ENCODE measurements around the gene LARGE1. TPM values are rescaled to one million over a fixed set of nuclear protein-coding genes. Genes with fewer than 3 reads are reported as not detected.

Gene LARGE1
- total and polyA plus RNA-seq, 2 of the 4 experiments (the other 2 are of a cell fraction) = 6.2 to 12.4 TPM

GRCh38 chr22:33350491-33350890, 569.8 kb downstream of the LARGE1 start:
- Histone ChIP-seq H3K36me3 (ENCODE audit: control insufficient read depth, insufficient read depth, low read length) (no peaks in the 10 kb centered on the region; the same call in 1 of the 2 replicates), H2AK5ac (ENCODE audit: low read depth, low read length) (no peak overlapping the region), H3K18ac (ENCODE audit: low read depth, low read length) (no peak overlapping the region), H3K27ac (ENCODE audit: insufficient read depth, low read length) (no peak overlapping the region), H4K8ac (ENCODE audit: low read depth in 2 of 2, low read length in 2 of 2) (no peak overlapping the region), H3K4me1 (ENCODE audit: control insufficient read depth, insufficient read depth, low read length) (peaks cover 9% of the 10 kb centered on the region), H3K79me1 (ENCODE audit: low read depth in 1 of 2, low read length in 2 of 2) (no peaks in the 10 kb centered on the region), H3K14ac (replicated peaks; ENCODE audit: low read depth, low read length) (no peak overlapping the region), H3K4ac (ENCODE audit: low read depth, low read length) (no peak overlapping the region), H2BK120ac (ENCODE audit: low read depth, low read length) (no peak overlapping the region), H3K27me3 (ENCODE audit: control insufficient read depth, insufficient read depth, low read length) (no peaks in the 10 kb centered on the region), H4K91ac (ENCODE audit: insufficient read depth, low read depth, low read length) (no peak overlapping the region), H2AK9ac (replicated peaks; ENCODE audit: low read depth, low read length, poor library complexity) (no peak overlapping the region), H3K4me3 (ENCODE audit: insufficient read depth, low read depth, low read length) (no peak overlapping the region), H3K9me1 (ENCODE audit: insufficient read depth, low read length) (no peaks in the 10 kb centered on the region), H2BK15ac (ENCODE audit: low read depth, low read length) (no peak overlapping the region), H3K9me3 (ENCODE audit: control insufficient read depth, insufficient read depth, low read length) (no peaks in the 10 kb centered on the region), H4K20me1 (ENCODE audit: insufficient read depth, low read length) (no peaks in the 10 kb centered on the region), H3K23ac (ENCODE audit: low read depth, low read length) (no peak overlapping the region), H2AFZ (replicated peaks; ENCODE audit: low read length, poor library complexity) (no peak overlapping the region), H4K5ac (ENCODE audit: low read depth, low read length) (no peak overlapping the region), H2BK5ac (ENCODE audit: low read depth, low read length, poor library complexity, severe bottlenecking) (no peak overlapping the region), H2BK20ac (ENCODE audit: low read depth, low read length) (no peak overlapping the region), H3K4me2 (ENCODE audit: low read depth, low read length) (no peak overlapping the region), H3K9ac (ENCODE audit: low read depth, low read length) (no peak overlapping the region), H3K56ac (ENCODE audit: extremely low read depth, insufficient read depth, low read length) (no peak overlapping the region)
- no TSS peak for BruUV-seq (replicated peaks)
- TF ChIP-seq, protein P1, sequence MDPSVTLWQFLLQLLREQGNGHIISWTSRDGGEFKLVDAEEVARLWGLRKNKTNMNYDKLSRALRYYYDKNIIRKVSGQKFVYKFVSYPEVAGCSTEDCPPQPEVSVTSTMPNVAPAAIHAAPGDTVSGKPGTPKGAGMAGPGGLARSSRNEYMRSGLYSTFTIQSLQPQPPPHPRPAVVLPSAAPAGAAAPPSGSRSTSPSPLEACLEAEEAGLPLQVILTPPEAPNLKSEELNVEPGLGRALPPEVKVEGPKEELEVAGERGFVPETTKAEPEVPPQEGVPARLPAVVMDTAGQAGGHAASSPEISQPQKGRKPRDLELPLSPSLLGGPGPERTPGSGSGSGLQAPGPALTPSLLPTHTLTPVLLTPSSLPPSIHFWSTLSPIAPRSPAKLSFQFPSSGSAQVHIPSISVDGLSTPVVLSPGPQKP (IDR thresholded peaks at IDR 0.05; ENCODE audit: borderline replicate concordance, low read depth, low read length) = no peak
- TF ChIP-seq POLR2A (IDR thresholded peaks at IDR 0.05; ENCODE audit: low read depth, low read length) = no peak
- TF ChIP-seq, protein P2, sequence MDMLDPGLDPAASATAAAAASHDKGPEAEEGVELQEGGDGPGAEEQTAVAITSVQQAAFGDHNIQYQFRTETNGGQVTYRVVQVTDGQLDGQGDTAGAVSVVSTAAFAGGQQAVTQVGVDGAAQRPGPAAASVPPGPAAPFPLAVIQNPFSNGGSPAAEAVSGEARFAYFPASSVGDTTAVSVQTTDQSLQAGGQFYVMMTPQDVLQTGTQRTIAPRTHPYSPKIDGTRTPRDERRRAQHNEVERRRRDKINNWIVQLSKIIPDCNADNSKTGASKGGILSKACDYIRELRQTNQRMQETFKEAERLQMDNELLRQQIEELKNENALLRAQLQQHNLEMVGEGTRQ (IDR thresholded peaks at IDR 0.05; ENCODE audit: low read depth, low read length) = no peak
- TF ChIP-seq RCOR1 (IDR thresholded peaks at IDR 0.05; ENCODE audit: insufficient replicate concordance, low read length) = no peak
- no peak for TF ChIP-seq RFX5 (IDR thresholded peaks at IDR 0.05; ENCODE audit: low read depth, low read length)
- TF ChIP-seq BHLHE40 (IDR thresholded peaks at IDR 0.05; ENCODE audit: low read depth, low read length) = no peak
- no peak for TF ChIP-seq MAFK (IDR thresholded peaks at IDR 0.05; ENCODE audit: low read depth, low read length)
- TF ChIP-seq CTCF (conservative IDR thresholded peaks at IDR 0.05; ENCODE audit: low read depth, low read length) = no peak
- no peak for TF ChIP-seq NFE2L2 (IDR thresholded peaks at IDR 0.05; ENCODE audit: low read depth, low read length)
- TF ChIP-seq FOS (IDR thresholded peaks at IDR 0.05; ENCODE audit: low read depth, low read length) = no peak
- no peak for TF ChIP-seq MAZ (IDR thresholded peaks at IDR 0.05; ENCODE audit: borderline replicate concordance, low read depth, low read length)
- no peak for TF ChIP-seq CEBPB (IDR thresholded peaks at IDR 0.05; ENCODE audit: low read depth, low read length)
- TF ChIP-seq MXI1 (IDR thresholded peaks at IDR 0.05; ENCODE audit: borderline replicate concordance, low read depth, low read length) = no peak
- no peak for TF ChIP-seq SMC3 (IDR thresholded peaks at IDR 0.05; ENCODE audit: low read depth, low read length)
- no peak for TF ChIP-seq RAD21 (IDR thresholded peaks at IDR 0.05; ENCODE audit: low read length)
- TF ChIP-seq CHD1 (IDR thresholded peaks at IDR 0.05; ENCODE audit: low read depth, low read length) = no peak
- in situ Hi-C loops (cut with MboI; ENCODE audit: low sequenced_read_pairs) (no loop called here), dilution Hi-C loops (cut with HindIII; ENCODE audit: low sequenced_read_pairs, unreplicated experiment) (no loop called here), intact Hi-C loops (cut with micrococcal nuclease) (no loop called here)
- WGBS, 2 experiments (ENCODE audit: extremely low coverage in 2 of 2, insufficient read length in 1 of 2) = 95% methylated on average over 7 of the region's 8 CpGs; no CpG with 5 or more reads in 1 of the 2 experiments
- ATAC-seq (ENCODE audit: low read depth) = no peak
- DNase-seq = no peak
- CTCF ChIA-PET = no interaction called here
- POLR2A ChIA-PET (ENCODE audit: unreplicated experiment) = no interaction called here

Data from IMR-90 (cell line).